GM12801 (cell line): Measurements from ENCODE around the gene MYO5C.

Source experiments
- CTCF ChIP-seq: IDR thresholded peaks from one replicate; pipeline ENCODE4 v1.5.1; 2011; ENCODE audit warnings: control low read depth; ENCODE audit not compliant: insufficient read length; ENCODE audit errors: extremely low read depth

The MYO5C gene

GRCh38 chr15:52200831-52201365 lies 94.7 kb downstream of the MYO5C start:
- TF ChIP-seq CTCF: no peak

GRCh38 chr15:52199271-52199670 lies 96.3 kb downstream of the MYO5C start:
- TF ChIP-seq CTCF: no peak

GRCh38 chr15:52196891-52197290 lies 98.7 kb downstream of the MYO5C start:
- no peak for TF ChIP-seq CTCF

GRCh38 chr15:52193791-52194190 lies 101.8 kb downstream of the MYO5C start:
- no peak for TF ChIP-seq CTCF

GRCh38 chr15:52193321-52193720 lies 102.3 kb downstream of the MYO5C start:
- no peak for TF ChIP-seq CTCF

- TF ChIP-seq CTCF: no peak
These were observed 104.4 kb downstream of the MYO5C start, which contains the start of gene GNB5 for GRCh38 chr15:52191207-52191606. Gene GNB5, minus strand, starts transcription at chr15:52191392. Its CDS starts 6,716 bp downstream, at chr15:52184676.

- no peak for TF ChIP-seq CTCF
These were observed 108.7 kb downstream of the MYO5C start for GRCh38 chr15:52186651-52187486.
